Measurements from ENCODE around the gene GRIK3.

DNA sequence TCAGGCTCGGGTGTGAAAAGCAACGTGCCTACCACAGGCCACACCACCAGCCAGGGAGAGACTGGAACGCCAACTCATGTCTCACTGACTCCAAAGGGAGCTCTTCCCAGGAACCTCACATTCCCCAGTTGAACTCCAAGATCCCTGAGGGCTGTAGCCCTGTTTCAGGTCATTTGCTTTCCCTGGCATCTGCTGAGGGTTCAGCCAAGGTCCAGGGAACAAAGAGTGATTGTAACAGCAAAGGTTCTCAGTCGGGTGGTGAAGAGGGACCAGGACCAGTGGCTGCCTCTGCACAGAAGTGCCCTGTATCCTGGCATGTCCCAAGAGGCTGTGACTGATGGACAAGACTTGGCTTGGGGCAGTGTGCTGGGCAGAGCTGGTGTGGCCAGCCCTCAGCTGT lies 42.8 kb downstream of the GRIK3 start:
- TF ChIP-seq ZNF514 (tag by site-specific recombination; IDR thresholded peaks at IDR 0.05), result no peak
- TF ChIP-seq ZBTB11 (tag by site-specific recombination; conservative IDR thresholded peaks at IDR 0.05; ENCODE audit: low read depth), result no peak
